Left ventricle myocardium superior (tissue), 1 donor: ENCODE results near the gene TAS1R3. TPM values are rescaled to one million over a fixed set of nuclear protein-coding genes. Genes with fewer than 3 reads are reported as not detected.
A peak's percentile ranks its signal among the peaks of the same experiment; 100 is the strongest.

Experiments
- ATAC-seq: fragments of 200-7000 bp; cut with Tn5 transposase; one replicate; pipeline ENCODE4 v1.9.1; 2020; ENCODE audit warnings: mild to moderate bottlenecking, moderate library complexity
- DNase-seq: peaks from one replicate; pipeline ENCODE4 v3.0.0-alpha.2; 2020
- intact Hi-C: fragments of 100-400 bp; cut with micrococcal nuclease; formaldehyde crosslinking; loops from one replicate; pipeline ENCODE4 v1.11.0; 2022
- total RNA-seq: library from RNA; stranded (reverse); fragmentation: NEBNext Ultra II Directional; extraction: Animal tissue kit (Norgen Biotek cat#: 25700); gene quantifications from one replicate; pipeline ENCODE4 v1.2.1, GENCODE V29; 2021
- donor health status: DM: no; HTN: yes; CAD: no; lungs with severe emphysema.

The TAS1R3 gene
- total RNA-seq, 1 donor from 2014 or later: 0.57 TPM

DNA sequence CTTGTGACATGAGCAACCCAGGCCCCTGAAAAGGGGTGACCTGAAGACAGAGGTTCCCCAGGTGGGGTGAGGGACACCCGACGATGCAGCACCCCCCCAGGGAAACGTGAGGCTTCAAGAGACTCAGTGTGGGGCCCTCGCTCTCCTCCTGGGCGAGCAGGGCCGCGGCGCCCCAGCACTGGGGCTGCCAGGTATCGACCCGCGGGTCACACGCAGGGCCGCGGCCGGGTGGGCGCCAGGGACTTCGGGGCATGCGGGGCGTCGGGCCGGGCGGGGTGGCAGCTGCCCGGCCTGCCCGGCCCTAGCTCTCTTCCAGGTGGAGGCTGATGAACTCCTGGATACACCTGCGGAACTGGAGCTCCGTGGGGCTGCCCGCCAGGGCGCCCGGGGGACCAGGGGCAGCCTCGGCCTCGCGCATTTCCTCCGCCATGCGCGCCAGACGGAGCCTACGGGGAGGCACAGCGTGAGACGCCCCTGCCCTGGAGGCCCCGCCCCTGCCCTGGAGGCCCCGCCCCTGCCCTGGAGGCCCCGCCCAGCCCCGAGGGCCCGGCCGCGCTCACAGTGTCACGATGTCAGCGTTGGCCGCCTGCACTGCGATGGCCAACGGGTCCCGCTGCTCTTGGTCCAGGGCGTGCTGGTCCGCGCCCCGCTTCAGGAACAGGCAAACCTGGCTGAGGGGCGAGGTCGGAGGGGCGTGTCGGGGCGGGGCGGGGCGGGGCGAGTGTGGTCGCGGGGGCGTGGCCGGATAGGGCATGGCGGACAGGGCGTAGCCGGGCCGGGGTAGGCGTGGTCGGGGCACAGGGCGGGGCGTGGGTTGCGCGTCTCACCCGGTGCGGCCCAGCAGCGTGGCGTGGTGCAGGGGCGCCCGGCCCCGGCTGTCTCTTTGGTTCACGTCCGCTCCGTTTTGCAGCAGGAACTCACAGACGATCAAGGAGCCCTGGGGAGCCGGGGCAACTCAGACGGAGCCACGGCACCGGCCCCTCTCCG is 37.5 kb upstream of the TAS1R3 start:
- no peak for ATAC-seq
- intact Hi-C loops: no loop called here
- peak; percentile 33 for DNase-seq

GRCh38 chr1:1294250-1294890 is 36.7 kb upstream of the TAS1R3 start:
- no peak for ATAC-seq
- DNase-seq: peak; percentile 25
- intact Hi-C loops: no loop called here

- DNase-seq (no peak), ATAC-seq (no peak)
- intact Hi-C loops: no loop called here
These were observed 35.7 kb upstream of the TAS1R3 start for GRCh38 chr1:1295154-1295923.

DNA sequence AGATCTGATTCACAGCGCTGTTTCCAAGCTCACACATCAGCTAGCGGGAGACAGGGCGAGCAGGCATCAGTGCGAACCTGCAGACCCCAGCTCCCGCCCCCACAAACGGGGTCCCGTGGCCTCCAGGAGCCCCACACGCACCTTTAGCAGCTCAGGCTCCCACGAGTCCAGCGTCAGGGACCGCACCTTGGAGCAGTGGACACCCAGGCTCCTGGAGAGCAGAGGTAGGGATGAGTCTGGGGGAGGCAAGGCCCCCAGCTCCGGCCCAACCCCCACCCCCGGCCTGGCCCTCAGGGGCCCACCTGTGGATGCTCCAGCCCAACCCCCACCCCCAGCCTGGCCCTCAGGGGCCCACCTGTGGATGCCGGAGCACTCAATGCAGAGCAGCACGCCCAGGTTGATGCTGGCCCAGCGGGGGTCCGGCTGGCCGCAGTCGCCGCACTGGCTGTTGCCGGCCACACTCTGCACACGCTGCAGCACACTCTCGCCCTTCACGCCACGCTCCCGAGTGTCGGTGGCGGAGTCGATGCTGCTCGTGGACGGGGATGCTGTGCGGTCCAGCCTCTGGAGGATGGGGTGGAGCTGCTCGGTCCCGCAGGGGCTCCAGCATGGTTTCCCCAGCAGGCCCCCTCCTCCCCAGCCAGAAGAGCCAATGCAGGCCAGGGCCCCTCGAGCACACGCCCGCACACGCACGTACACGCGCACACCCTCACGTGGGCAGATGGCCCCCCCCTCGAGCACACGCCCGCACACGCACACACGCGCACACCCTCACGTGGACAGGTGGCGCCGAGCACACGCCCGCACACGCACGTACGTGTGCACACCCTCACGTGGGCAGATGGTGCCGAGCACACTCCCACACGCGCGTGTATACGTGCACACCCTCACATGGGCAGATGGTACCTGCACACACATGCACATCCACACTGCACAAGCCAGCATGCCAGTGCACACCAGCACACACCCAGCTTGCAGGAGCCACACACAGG is 34.7 kb upstream of the TAS1R3 start:
- ATAC-seq: no peak
- DNase-seq: peak; percentile 26
- intact Hi-C loops: no loop called here

DNA sequence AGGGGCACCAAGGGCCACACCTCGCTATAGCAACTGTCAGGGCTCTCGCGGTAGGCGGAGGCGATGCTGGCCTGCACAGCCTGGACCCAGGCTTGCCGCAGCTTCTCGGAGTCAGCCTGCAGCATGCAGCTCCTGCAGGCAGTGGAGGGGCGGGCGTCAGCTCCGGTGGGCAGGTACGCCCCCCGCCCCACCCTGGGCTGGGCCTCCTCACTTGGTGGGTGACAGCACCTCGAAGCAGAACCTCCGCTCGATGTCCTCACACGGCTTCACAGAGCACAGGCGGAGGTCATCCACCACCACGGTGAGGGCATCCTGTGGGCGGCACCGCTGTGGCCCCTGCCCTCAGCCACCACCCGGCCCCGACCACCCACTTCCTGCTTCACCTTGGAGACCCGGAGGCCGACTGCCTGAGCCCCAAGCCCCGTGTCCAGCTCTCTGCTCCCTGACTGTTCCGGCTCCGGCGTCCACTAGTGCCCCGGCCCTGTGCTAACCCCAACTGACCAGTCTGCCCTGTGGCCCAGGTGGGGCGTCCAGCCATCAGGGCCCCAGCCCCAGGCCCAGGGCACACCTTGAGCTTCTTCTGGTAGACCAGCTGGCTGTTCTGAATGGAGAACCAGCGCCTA is 33.2 kb upstream of the TAS1R3 start:
- DNase-seq: peak; percentile 24
- no peak for ATAC-seq
- intact Hi-C loops: no loop called here

DNA sequence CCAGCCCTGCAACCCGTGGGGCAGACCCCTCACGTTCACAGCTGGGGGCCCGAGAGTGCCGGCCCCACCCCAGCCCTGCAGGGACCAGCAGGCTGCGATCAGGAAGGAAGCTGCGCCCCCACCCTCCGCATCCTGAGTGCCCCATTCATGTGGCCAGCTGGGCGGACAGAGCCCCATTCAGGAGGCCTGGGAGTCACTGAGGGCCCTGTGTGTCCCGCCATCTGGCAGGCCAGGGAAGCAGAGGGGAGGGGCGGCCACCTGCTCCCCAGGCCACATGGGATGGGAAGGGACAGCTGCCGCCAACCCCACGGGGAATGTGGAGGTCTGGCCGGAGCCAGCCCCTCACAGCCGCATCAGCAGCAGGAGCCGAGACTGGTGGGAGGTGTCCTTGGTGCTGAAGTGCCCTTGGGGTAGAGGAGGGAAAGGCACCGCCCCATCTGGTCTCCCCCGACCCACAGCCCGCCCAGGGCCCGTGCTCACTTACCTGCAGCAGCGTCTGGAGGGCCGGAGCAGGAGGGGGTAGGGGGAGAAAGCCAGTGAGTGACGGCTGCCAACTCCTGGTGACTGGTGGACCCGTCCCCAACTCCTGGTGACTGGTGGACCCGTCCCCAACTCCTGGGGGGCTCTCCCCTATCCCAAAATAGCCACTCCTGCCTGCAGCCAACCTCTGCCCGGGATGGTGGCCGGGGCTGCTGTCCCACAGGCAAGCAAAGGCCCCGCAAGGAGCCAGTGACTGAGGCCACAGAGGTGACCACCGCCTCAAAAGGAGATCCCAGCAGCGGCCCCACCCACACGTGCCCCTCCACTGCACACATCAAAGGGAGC is 32.0 kb upstream of the TAS1R3 start:
- peak; percentile 29 for DNase-seq
- no peak for ATAC-seq
- intact Hi-C loops: no loop called here

DNA sequence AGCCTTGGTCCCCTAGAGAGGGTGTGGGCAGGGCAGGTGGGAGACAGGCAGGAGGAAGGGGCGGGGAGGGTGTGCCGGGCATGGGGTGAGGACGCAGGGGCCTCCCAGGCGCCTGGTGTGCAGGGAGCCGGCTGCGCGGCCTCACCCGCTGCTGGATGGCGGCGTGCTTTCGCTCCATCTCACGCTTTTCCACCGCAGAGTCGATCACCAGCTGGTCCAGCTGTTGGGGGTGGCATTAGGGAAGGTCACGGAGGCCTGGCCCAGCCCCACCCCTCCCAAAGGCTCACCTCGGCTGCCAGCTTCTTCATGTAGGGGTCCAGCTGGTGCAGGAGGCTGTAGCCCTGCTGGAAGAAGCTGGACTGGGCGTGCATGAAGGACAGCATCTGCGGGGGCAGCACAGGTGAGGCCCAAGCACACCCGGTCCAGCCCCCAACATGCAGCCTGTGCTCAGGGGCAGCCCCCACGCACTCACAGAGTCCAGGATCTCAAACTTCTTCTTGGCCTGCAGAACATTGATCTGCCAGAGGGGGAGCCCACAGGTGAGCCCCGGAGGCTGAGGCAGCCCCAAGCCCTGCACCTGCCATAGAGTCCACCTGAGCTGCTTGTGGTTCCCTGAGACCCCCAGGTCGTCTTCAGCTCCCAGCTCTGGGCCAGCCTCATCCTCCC is 31.3 kb upstream of the TAS1R3 start:
- no peak for ATAC-seq
- DNase-seq: no peak
- intact Hi-C loops: no loop called here

GRCh38 chr1:1300352-1300739 is 30.7 kb upstream of the TAS1R3 start:
- intact Hi-C loops: no loop called here
- no peak for ATAC-seq
- no peak for DNase-seq

GRCh38 chr1:1302006-1302430 is 29.1 kb upstream of the TAS1R3 start:
- no peak for ATAC-seq
- intact Hi-C loops: no loop called here
- DNase-seq: no peak

GRCh38 chr1:1302951-1303509 is 28.1 kb upstream of the TAS1R3 start:
- ATAC-seq: no peak
- no peak for DNase-seq
- intact Hi-C loops: no loop called here

GRCh38 chr1:1303736-1304135 is 27.3 kb upstream of the TAS1R3 start:
- intact Hi-C loops: no loop called here
- no peak for ATAC-seq
- DNase-seq: no peak

DNA sequence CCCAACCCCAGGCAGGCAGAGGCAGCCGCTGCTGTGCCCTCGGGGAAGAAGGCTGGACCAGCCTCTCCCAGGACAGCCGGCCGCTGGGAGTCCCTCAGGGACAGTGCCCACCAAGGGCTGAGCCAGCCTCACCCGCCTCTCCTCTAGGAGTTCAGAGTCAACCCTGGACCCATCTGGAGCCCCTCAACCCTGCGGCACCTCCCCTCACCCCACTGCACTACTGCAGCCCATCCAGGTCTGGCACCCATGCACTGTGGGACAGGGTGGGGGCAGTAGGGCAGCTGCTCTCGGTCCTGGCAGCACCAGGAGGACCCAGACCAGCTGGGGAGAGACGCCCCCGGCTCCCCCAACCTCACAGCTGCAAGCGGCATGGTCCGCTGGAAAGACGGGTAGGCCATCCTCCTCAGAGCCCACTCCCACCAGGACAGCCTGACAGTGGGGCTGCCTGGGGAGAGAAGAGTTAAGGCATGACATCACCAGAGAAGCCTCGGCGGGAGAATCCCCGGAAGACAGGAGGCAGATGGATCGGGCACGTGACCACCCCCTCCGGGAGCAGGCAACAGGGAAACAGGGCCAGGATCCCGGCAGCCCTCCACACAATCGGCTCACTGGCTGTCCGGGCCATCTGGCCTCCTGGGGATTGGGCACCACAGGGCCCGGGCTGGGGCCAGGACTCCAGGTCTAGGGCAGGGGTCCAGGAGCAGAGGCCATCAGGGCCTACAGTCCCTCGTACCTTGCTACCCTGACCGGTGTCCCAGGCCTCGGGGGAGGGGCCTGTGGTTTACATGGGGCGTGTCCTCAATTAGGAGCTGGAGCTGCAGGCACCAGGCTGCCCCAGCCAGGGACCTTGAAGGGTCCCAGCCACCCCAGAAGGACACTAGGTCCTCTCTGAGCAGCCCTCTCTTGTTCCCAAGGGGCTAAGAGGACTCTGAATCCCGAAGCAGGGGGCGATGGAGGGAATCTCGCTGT is 26.5 kb upstream of the TAS1R3 start:
- ATAC-seq (peak; percentile 18), DNase-seq (peak; percentile 85)
- intact Hi-C loops: no loop called here

DNA sequence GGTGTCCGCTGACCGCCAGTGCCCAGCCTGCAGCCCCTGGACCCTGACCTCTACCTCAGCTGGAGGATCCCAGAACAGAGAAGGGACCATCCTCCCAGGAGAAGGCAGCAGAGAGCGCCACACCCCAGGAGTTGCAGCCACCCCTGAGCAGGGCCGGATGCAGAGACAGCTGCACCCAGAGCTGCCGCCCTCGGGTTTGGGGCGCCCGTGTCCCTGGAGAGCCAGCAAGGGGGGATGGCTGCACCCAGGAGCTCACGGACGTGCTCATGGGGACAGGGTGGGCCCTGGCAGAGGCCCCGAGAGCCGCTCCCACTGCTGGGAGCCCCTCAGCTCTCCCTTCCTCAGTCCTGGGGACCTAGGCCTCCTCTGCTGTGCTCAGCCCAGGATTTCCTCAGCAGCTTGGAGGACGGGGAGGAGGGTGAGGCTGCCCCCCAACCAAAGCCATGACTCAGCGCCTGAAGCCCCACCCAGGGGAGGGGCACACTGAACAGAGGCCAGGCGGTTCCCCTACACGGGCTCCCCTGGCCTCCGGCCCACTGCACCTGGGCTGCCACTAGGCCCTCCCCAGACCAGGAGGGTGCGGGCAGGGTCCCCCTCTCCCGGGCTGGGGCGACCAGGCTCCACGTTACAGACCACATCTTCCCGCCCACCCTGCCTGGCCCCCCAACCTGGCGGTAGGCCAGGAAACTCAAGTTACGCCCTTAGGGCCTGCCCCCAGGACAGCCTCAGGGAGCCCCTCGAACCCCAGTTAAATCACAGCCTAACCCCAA is 25.6 kb upstream of the TAS1R3 start:
- intact Hi-C loops: no loop called here
- peak; percentile 83 for DNase-seq
- ATAC-seq: peak; percentile 24

DNA sequence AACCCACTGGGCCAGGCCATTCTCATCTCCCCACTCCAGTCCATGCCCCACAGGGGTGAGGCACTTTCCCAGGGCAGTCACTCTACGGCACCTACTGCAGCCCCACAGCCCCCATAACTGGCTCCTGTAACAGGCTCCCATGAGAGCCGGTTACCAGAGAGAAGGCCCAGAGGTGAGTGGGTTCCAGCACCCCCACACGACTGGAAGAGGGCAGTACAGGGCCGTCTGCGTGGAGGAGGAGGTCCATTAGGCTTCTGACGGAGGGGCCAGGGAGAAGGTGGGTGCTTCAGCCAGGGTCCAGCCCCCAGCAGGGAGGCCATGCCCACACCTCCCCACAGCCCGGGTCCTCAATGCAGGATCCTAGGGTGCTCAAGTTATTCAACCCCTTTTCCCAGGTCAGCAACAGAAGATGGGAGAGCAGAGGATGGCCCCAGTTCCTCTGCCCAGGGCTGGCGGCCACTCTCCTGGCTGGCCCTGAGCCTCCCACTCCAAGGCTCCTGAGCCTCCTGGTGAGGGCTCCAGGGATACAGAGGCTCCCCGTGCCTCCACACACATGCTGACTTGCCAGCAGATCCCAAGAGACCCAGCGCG is 24.9 kb upstream of the TAS1R3 start:
- no peak for DNase-seq
- no peak for ATAC-seq
- intact Hi-C loops: no loop called here
